HG03521 (cell line): ENCODE data around the gene TP53RK.

Source experiments
- ATAC-seq: cut with Tn5 transposase; IDR thresholded peaks from one replicate; pipeline ENCODE4 v1.9.1; 2021; ENCODE audit warnings: mild to moderate bottlenecking, moderate library complexity; ENCODE audit not compliant: unreplicated experiment

TP53RK gene

GRCh38 chr20:46640536-46641311, 48.5 kb downstream of the TP53RK start:
- no peak for ATAC-seq

- no peak for ATAC-seq
Observed at GRCh38 chr20:46640044-46640443, 49.2 kb downstream of the TP53RK start.

DNA sequence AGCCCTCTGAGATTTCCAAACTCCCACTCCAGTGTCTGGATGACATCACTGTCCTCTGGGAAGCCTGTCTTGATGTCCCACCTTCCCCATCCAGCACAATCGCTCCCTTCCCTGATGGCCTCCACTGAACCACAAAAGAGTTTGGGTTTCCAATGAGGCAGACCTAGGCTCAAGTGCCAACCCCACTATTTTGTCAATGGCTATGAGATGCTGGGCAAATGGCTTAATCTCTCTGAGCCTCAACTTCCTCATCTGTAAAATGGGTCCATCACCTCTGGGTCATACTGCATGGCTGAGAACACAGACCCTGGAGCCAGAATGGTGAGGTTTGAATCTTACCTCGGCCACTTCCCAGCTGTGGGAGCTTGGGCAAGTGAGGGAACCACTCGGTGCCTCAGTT, 49.7 kb downstream of the TP53RK start:
- ATAC-seq: no peak

DNA sequence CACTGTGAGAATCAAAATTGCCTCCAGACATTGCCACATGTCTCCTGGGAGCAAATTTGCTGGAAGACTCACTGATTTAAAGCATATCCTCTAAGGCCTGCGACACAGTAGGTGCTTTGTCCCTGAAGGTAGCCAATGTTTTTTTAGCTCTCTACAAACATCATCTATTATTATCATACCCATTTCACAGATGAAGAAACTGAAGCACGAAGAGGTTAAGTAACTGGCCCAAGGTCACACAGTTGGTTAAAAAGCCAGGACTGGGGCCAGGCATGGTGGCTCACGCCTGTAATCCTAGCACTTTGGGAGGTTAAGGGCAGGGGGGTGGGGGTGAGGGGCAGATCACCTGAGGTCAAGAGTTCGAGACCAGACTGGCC, 50.4 kb downstream of the TP53RK start:
- ATAC-seq: no peak

DNA sequence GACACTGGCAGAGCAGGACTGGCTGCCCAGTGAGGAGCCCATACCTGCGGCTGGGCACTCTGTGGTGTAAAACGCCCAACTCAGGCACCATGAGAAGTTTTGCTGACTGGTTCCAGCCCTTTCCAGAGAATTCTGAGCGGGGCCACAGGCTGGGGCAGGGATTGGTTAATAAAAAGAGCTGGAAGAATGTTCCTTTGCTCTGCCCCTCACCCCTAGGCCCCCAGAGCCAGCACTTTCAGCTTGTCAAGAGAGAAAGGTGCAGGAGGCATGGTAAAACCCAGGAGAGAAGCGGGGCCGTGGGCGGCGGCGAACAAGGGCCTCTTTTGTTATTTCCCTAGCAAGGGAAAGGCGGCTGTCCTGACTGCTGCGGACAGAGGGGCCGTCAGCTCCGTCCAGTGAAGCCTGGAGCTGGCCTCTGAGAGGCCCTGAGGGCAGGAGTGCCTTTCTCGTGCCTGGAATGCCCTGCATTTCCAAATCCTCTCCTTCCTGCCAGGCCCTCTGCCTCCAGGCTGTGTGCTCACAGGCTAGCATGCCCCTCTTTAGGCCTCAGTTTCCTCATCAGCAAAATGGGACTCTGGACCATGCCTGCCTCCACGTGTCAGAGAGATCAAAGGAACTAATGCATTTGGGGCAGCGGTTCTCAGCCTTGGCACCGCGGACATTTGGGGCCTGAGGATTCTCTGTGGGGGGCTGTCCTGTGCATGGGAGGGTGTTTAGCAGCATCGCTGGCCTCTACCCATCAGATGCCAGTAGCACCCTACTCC, 50.9 kb downstream of the TP53RK start:
- no peak for ATAC-seq

DNA sequence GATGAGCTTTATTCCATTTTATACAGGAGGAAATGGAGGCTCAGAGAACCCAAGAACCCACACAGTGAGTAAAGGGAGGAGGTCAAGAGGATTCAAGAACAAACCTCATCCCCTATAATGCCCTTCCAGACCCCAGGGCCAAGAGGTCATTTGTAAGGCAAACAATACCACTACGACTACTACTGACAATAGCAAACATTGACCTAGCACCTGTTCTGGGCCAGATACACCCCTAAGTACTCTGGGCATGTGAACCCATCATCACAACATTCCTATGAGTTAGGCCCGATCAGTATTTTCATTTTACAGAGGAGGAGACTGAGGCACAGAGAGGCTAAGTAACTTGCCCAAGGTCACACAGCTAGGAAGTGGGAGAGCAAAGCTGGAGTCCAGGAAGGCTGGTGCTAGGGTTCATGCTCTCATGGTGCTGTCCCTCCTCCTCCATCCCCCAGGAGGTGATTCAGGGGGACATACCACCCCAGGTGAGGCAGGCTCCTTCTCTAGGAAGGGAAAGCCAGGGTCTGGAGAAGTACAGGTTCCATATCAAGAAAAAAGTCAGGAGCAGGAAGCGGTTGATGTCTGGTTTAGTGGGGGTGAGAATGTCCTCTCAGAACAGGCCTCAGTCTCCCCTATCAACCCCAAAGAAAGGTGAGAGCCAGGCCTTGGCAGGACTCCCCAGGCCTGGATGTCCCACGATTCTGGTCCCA, 51.7 kb downstream of the TP53RK start:
- no peak for ATAC-seq

DNA sequence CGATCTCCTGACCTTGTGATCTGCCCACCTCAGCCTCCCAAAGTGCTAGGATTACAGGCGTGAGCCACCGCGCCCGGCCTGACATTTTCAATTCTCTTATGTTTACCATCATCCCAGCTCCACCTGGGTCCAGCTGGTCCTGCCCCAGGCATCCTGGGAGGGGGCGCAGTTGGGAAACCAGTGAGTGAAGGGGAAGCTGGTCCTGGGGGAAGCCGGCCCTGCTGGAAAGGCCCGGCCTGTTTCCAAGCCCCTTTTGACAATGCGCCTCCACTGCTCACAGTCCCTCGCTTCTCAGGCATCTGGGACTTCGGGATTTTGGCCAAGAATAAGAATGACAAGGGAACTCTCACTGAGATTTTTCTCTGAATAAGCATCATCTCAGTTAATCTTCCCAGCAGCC, 52.2 kb downstream of the TP53RK start:
- ATAC-seq: no peak

DNA sequence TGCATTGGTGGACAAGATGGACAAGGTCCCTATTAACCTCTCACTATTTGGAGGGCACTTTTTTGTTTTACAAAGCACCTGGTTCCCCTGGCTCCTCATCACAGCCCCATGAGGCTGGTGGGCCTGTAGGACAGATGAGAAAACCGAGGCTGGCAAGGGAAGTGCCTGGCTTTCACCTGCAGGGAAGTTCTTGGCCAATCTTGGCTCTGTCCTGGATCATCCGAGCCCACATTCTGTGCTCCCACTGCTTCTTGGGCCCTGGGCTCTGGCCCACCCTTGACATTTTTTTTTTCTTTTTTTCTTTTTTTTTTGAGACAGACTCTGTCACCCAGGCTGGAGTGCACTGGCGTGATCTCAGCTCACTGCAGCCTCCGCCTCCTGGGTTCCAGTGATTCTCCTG, 52.7 kb downstream of the TP53RK start:
- ATAC-seq: no peak

- no peak for ATAC-seq
Observed at GRCh38 chr20:46635514-46636136, 53.6 kb downstream of the TP53RK start.

DNA sequence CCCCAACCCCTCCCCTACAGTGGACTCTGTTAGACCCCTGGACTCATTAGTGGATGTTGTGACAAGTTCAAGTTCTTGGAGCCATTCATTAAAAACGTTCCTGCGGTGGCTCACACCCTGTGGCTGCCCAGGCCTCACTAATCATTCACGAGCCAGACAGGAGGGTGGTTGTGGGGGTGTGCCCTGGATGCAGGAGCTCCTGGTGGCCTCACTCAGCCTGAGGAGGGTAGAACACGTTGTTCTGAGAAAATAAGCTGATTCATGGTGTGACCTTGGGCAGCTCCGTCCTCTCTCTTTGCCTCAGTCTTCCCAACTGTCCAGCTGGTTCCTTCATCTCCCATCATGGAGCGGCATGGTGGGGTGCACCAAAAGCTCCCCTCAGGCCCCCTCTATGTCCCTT, 54.7 kb downstream of the TP53RK start:
- ATAC-seq: no peak
